Ascending aorta (tissue), 2 donors: ENCODE measurements around the gene MUC2. TPM values are rescaled to one million over a fixed set of nuclear protein-coding genes. Genes with fewer than 3 reads are reported as not detected.
A peak's percentile ranks its signal among the peaks of the same experiment; 100 is the strongest.
"Not testable (repeated sequence)": the region's sequence is repeated elsewhere in the genome, so short reads cannot be mapped to it uniquely, and the experiment has no call there.

Experiments used
- DNase-seq, 2 donors: peaks; one replicate each; pipeline ENCODE4 v3.0.0-alpha.2; 2019; ENCODE audit warnings: low spot score in 2 of 2
- H3K27ac ChIP-seq, 2 donors: fragments of 200-600 bp; sonication (generic); one replicate each; pipeline ENCODE4 v1.5.1; 2016 to 2017; ENCODE audit warnings: mild to moderate bottlenecking in 1 of 2
- H3K27me3 ChIP-seq: fragments of 200-600 bp; sonication (generic); one replicate; pipeline ENCODE4 v1.5.1; 2017
- H3K36me3 ChIP-seq, 2 donors: fragments of 200-600 bp; sonication (generic); one replicate each; pipeline ENCODE4 v1.5.1; 2016
- H3K4me1 ChIP-seq, 2 donors: fragments of 200-600 bp; sonication (generic); one replicate each; pipeline ENCODE4 v1.5.1; 2016 to 2017; ENCODE audit warnings: mild to moderate bottlenecking in 1 of 2
- H3K4me3 ChIP-seq, 2 donors: fragments of 200-600 bp; sonication (generic); one replicate each; pipeline ENCODE4 v1.5.1; 2016 to 2017; ENCODE audit warnings: mild to moderate bottlenecking in 1 of 2
- H3K9me3 ChIP-seq, 2 donors: fragments of 200-600 bp; sonication (generic); one replicate each; pipeline ENCODE4 v1.5.1; 2016
- intact Hi-C: fragments of 100-400 bp; cut with DNase I; formaldehyde crosslinking; loops from one replicate; pipeline ENCODE4 v1.15.1; 2023
- total RNA-seq: library from RNA; depleted of rRNA; stranded (reverse); fragments of >200 nt; gene quantifications from one replicate; pipeline ENCODE4 v1.1.0, GENCODE V29; 2016
- TF ChIP-seq, protein P1 (sequence below), 3 experiments: fragments of 200-600 bp in 2 of 3; fragments of 450-650 bp in 1 of 3; sonication (generic) in 2 of 3; IDR thresholded peaks; one replicate each; pipeline ENCODE4 v1.5.1; 2016 to 2019; ENCODE audit warnings: antibody characterized with exemption in 3 of 3, mild to moderate bottlenecking in 1 of 3, moderate library complexity in 1 of 3

Gene MUC2
- total RNA-seq, 1 donor from 2014 or later, result 0.11 TPM

GRCh38 chr11:1113405-1114201, 38.9 kb downstream of the MUC2 start:
- Histone ChIP-seq H3K9me3 (no peaks in the 10 kb centered on the region), H3K36me3 (no peaks in the 10 kb centered on the region), H3K4me3 (no peak overlapping the region), H3K27me3 (no peaks in the 10 kb centered on the region), H3K27ac (no peak overlapping the region), H3K4me1 (no peaks in the 10 kb centered on the region)
- TF ChIP-seq, protein P1, sequence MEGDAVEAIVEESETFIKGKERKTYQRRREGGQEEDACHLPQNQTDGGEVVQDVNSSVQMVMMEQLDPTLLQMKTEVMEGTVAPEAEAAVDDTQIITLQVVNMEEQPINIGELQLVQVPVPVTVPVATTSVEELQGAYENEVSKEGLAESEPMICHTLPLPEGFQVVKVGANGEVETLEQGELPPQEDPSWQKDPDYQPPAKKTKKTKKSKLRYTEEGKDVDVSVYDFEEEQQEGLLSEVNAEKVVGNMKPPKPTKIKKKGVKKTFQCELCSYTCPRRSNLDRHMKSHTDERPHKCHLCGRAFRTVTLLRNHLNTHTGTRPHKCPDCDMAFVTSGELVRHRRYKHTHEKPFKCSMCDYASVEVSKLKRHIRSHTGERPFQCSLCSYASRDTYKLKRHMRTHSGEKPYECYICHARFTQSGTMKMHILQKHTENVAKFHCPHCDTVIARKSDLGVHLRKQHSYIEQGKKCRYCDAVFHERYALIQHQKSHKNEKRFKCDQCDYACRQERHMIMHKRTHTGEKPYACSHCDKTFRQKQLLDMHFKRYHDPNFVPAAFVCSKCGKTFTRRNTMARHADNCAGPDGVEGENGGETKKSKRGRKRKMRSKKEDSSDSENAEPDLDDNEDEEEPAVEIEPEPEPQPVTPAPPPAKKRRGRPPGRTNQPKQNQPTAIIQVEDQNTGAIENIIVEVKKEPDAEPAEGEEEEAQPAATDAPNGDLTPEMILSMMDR (IDR thresholded peaks at IDR 0.05), result no peak
- DNase-seq, result no peak
- intact Hi-C loops, result no loop called here

GRCh38 chr11:1115292-1115691, 40.6 kb downstream of the MUC2 start:
- H3K36me3 ChIP-seq, H3K9me3 ChIP-seq, DNase-seq, H3K27ac ChIP-seq, H3K4me3 ChIP-seq, intact Hi-C loops, H3K27me3 ChIP-seq, H3K4me1 ChIP-seq: not testable (repeated sequence)

GRCh38 chr11:1116104-1116503, 41.4 kb downstream of the MUC2 start:
- H3K27me3 ChIP-seq, result no peaks in the 10 kb centered on the region
- no peaks in the 10 kb centered on the region for H3K36me3 ChIP-seq
- H3K4me1 ChIP-seq, result no peaks in the 10 kb centered on the region
- no peak for DNase-seq
- H3K9me3 ChIP-seq, result no peaks in the 10 kb centered on the region
- H3K4me3 ChIP-seq, result no peak overlapping the region
- intact Hi-C loops, result no loop called here
- TF ChIP-seq, protein P1 (IDR thresholded peaks at IDR 0.05), result no peak
- no peak overlapping the region for H3K27ac ChIP-seq

DNA sequence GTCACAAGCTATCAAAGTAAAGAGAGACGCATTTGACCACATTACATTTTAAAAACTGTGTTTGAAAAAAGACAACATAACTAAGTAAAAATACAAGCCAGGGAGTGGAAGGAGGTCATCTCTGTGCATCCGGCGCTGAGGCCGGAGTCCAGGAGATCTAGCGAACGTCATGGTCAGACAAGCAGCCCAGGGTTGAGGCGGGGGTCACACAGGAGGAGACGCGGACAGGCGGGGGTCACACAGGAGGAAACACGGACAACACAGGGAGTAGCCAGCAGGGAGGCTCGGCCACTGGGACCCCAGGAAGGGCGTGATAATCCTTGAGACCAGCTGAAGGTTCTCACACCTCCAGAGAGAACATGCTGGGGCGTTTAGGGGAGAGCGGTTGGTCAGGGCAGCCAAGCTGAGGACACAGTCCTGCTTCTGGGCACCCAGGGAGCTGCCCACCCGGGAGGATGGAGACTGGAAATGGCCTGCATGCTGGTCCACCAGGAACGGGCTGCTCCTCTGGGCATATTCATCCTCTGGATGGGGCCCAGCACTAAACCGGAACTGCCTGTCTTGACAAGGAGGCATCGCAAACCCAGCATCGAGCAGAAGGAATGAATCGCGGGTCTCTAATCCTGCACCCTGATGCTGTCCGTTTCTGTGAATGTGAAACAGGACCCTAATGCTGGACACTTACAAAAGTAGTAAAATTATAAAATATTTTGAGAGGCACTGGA, 42.2 kb downstream of the MUC2 start:
- H3K4me1 ChIP-seq, result no peaks in the 10 kb centered on the region
- peak in 1 of 2 donors; percentile 58 for DNase-seq
- H3K27me3 ChIP-seq, result no peaks in the 10 kb centered on the region
- no peaks in the 10 kb centered on the region for H3K36me3 ChIP-seq
- no peaks in the 10 kb centered on the region for H3K9me3 ChIP-seq
- intact Hi-C loops, result no loop called here
- no peak overlapping the region for H3K4me3 ChIP-seq
- no peak overlapping the region for H3K27ac ChIP-seq
- TF ChIP-seq, protein P1 (IDR thresholded peaks at IDR 0.05), result no peak

GRCh38 chr11:1117992-1118391, 43.3 kb downstream of the MUC2 start:
- TF ChIP-seq, protein P1 (IDR thresholded peaks at IDR 0.05), result no peak
- H3K36me3 ChIP-seq, result no peaks in the 10 kb centered on the region
- no peaks in the 10 kb centered on the region for H3K27me3 ChIP-seq
- intact Hi-C loops, result no loop called here
- H3K4me1 ChIP-seq, result no peaks in the 10 kb centered on the region
- no peaks in the 10 kb centered on the region for H3K9me3 ChIP-seq
- peak in 1 of 2 donors; percentile 38 for DNase-seq
- H3K4me3 ChIP-seq, result no peak overlapping the region
- no peak overlapping the region for H3K27ac ChIP-seq
